Calu3 (cell line): ENCODE measurements around the gene AKAP13. TPM values are rescaled to one million over a fixed set of nuclear protein-coding genes. Genes with fewer than 3 reads are reported as not detected.
"Not testable (repeated sequence)": the region's sequence is repeated elsewhere in the genome, so short reads cannot be mapped to it uniquely, and the experiment has no call there.

Experiments
- BruUV-seq: library from RNA; stranded (reverse); fragments of 400-500 nt; replicated peaks from 2 replicates; lab custom pipeline; 2021; lab: Mats Ljungman, UMichigan
- CTCF ChIA-PET: fragments of 300-600 bp; sonication (Branson Sonifier 250); formaldehyde crosslinking; loops from one replicate; lab custom pipeline; 2022; ENCODE audit warnings: antibody characterized with exemption; lab: Charles Lee
- DNase-seq: peaks from one replicate; pipeline ENCODE4 v3.0.0; 2022
- H3K27ac Mint-ChIP-seq: one replicate; pipeline ENCODE4 v1.8.0; 2022; ENCODE audit warnings: mixed read lengths; ENCODE audit not compliant: unreplicated experiment
- H3K27me3 Mint-ChIP-seq: one replicate; pipeline ENCODE4 v1.8.0; 2022; ENCODE audit warnings: mixed read lengths; ENCODE audit not compliant: unreplicated experiment
- H3K36me3 Mint-ChIP-seq: one replicate; pipeline ENCODE4 v1.8.0; 2022; ENCODE audit warnings: mild to moderate bottlenecking, moderate library complexity, mixed read lengths; ENCODE audit not compliant: insufficient read depth, unreplicated experiment
- H3K4me1 Mint-ChIP-seq: one replicate; pipeline ENCODE4 v1.8.0; 2022; ENCODE audit warnings: mild to moderate bottlenecking, low read depth, mixed read lengths; ENCODE audit not compliant: unreplicated experiment
- H3K4me3 Mint-ChIP-seq: one replicate; pipeline ENCODE4 v1.8.0; 2022; ENCODE audit warnings: mild to moderate bottlenecking, low read depth, moderate library complexity, mixed read lengths; ENCODE audit not compliant: unreplicated experiment
- H3K9me3 Mint-ChIP-seq: one replicate; pipeline ENCODE4 v1.8.0; 2022; ENCODE audit warnings: low read depth, mixed read lengths; ENCODE audit not compliant: unreplicated experiment
- intact Hi-C: fragments of 100-400 bp; cut with micrococcal nuclease; formaldehyde crosslinking; loops from one replicate; pipeline ENCODE4 v1.10.0; 2022; ENCODE audit not compliant: unreplicated experiment
- total RNA-seq: library from RNA; stranded (reverse); gene quantifications from 2 replicates; pipeline ENCODE4 v1.2.3, GENCODE V29; 2022
- TF ChIP-seq, protein P1 (sequence below): fragments of 200-600 bp; IDR thresholded peaks from one replicate; pipeline ENCODE4 v1.8.0; 2022; ENCODE audit warnings: antibody characterized with exemption; ENCODE audit not compliant: unreplicated experiment

The AKAP13 gene
- total RNA-seq, 1 experiment from 2014 or later, result 145 TPM

DNA sequence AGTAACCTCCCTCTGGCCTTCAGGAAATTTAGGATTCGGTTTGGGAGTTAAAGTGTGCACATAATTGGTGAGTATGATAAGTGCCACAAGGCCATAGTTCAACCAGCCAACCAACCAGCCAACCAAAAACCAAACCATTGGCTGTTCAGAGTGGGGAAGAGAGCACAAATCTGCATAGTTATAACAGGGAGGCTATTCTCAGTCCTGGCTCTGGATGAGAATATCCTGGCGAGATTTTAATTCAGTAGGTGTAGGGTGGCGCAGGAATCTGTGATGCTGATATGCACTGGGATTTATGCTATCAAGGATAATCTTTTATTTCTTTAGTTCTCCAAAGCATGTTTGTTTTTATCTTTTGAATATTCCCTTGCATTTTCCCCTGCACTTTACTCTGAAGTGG lies 49.1 kb downstream of the AKAP13 start:
- Mint-ChIP-seq H3K4me3 (no peak overlapping the region), H3K27me3 (no peaks in the 10 kb centered on the region), H3K4me1 (peaks cover 33% of the 10 kb centered on the region), H3K9me3 (no peaks in the 10 kb centered on the region), H3K36me3 (peaks cover 14% of the 10 kb centered on the region), H3K27ac (no peak overlapping the region)
- TF ChIP-seq, protein P1, sequence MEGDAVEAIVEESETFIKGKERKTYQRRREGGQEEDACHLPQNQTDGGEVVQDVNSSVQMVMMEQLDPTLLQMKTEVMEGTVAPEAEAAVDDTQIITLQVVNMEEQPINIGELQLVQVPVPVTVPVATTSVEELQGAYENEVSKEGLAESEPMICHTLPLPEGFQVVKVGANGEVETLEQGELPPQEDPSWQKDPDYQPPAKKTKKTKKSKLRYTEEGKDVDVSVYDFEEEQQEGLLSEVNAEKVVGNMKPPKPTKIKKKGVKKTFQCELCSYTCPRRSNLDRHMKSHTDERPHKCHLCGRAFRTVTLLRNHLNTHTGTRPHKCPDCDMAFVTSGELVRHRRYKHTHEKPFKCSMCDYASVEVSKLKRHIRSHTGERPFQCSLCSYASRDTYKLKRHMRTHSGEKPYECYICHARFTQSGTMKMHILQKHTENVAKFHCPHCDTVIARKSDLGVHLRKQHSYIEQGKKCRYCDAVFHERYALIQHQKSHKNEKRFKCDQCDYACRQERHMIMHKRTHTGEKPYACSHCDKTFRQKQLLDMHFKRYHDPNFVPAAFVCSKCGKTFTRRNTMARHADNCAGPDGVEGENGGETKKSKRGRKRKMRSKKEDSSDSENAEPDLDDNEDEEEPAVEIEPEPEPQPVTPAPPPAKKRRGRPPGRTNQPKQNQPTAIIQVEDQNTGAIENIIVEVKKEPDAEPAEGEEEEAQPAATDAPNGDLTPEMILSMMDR, result no peak
- no peak for DNase-seq
- intact Hi-C loops, result no loop called here
- BruUV-seq, result no TSS peak
- CTCF ChIA-PET, result no interaction called here

DNA sequence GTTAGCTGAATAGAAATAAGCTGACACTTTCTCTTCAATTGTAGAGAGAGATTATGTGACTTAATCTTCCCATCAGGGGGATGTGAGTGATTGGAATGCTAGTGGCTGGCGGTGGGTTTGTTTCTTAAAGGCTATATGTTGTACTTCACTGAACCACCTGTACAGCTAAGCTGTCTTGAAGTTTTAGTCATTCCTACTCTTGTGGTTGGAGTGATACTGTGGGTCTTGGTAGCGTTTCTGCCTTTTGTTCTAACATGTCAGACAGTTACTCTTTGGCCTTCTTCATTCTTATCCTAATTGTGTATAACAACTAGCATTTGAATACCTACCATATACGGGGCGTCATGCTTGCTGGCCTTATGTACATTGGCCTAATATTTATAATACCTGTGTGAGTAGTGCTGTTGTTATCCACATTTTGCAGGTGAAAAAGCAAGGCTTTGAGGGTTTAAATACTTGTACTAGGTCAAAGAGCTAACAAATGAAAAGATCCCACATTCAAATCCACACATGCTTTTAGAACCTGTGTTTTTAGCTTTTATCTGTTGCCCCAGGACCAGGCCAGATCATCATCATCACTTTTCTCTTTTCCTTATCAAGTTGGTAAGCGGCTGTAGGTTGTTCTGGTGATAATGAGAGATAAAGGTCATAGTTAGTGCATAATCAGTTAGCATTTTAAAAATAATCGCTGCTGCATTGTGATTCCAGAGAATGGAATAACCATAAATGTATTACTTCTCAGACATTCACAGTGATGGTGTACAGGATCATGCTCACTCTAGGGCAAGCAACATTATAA lies 50.2 kb downstream of the AKAP13 start:
- CTCF ChIA-PET, result no interaction called here
- H3K4me1 Mint-ChIP-seq, result peaks cover 33% of the 10 kb centered on the region

DNA sequence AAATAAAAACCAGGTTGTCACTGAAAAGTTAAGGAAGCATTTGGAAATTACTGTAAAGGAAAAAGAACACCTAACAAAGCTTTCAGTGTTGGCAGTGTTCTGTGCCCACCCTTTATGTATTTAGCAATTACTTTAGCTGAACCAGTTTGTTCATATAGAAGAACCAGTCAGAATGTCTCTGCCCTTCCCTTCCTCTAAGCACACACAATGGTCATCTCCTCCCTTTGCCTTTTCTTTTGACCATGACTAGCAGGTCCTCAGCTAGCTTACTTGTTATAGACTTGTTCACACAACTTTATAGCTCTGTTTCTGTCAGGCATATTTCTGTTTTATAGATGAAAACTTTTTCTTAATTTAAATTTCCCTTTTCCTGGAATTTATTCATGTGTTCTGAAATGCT lies 59.6 kb downstream of the AKAP13 start:
- DNase-seq, result no peak
- H3K36me3 Mint-ChIP-seq, result peaks cover 5% of the 10 kb centered on the region
- peaks cover 35% of the 10 kb centered on the region for H3K4me1 Mint-ChIP-seq
- intact Hi-C loops, result no loop called here
- no peaks in the 10 kb centered on the region for H3K27me3 Mint-ChIP-seq
- no peaks in the 10 kb centered on the region for H3K9me3 Mint-ChIP-seq
- TF ChIP-seq, protein P1, result no peak
- H3K27ac Mint-ChIP-seq, result no peak overlapping the region
- BruUV-seq, result no TSS peak
- no peak overlapping the region for H3K4me3 Mint-ChIP-seq
- CTCF ChIA-PET, result interaction anchor here (1.0 kb wide), 1 partner anchor 26 kb away, joined by 3 read pairs; no protein-coding TSS in a partner anchor

More for the DNA sequence above, 50.2 kb downstream of the AKAP13 start:
- no peaks in the 10 kb centered on the region for H3K9me3 Mint-ChIP-seq
- intact Hi-C loops, result no loop called here
- H3K36me3 Mint-ChIP-seq, result peaks cover 14% of the 10 kb centered on the region
- no peak overlapping the region for H3K4me3 Mint-ChIP-seq
- no peak for DNase-seq
- TF ChIP-seq, protein P1, result no peak
- no TSS peak for BruUV-seq
- H3K27ac Mint-ChIP-seq, result no peak overlapping the region
- H3K27me3 Mint-ChIP-seq, result no peaks in the 10 kb centered on the region

DNA sequence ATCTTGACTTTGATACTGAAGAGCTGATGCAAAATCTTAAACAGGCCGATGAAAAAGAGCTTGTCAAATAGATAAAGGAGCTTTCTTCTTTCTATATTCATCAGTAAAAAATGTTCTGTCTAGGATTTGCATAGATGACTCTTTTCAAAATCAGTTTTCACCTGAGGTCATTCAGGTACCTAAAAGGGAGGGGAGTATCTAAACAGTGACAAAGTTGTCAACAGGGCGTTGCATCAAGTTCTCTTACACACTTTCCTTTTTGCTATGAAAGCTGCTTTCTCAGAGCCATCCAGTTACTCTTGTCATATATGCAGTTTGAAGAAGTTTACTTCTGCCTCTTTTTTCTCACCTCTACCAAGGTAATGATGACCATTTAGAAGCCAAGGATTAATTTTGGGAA lies 60.0 kb downstream of the AKAP13 start:
- no peak for DNase-seq
- H3K9me3 Mint-ChIP-seq, result no peaks in the 10 kb centered on the region
- H3K36me3 Mint-ChIP-seq, result peaks cover 5% of the 10 kb centered on the region
- no peaks in the 10 kb centered on the region for H3K27me3 Mint-ChIP-seq
- BruUV-seq, result no TSS peak
- no peak overlapping the region for H3K4me3 Mint-ChIP-seq
- CTCF ChIA-PET, result interaction anchor here (1.0 kb wide), 1 partner anchor 26 kb away, joined by 3 read pairs; no protein-coding TSS in a partner anchor
- no peak overlapping the region for H3K27ac Mint-ChIP-seq
- intact Hi-C loops, result no loop called here
- H3K4me1 Mint-ChIP-seq, result peaks cover 40% of the 10 kb centered on the region
- TF ChIP-seq, protein P1, result no peak

DNA sequence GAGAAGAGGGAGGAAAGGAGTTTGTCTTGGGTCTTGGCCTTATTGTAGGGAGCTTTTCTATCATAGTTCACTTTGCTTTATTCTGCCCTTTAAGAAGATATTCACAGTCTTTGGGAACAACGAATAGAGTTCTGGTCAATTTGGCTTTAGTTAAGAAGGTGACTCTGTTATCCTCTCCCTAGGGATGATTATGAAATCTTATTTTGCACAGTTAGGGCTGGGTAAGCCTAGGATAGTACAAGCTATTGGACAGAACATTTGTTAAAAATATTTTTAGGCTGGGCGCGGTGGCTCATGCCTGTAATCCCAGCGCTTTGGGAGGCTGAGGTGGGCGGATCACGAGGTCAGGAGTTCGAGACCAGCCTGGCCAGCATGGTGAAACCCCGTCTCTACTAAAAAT lies 61.5 kb downstream of the AKAP13 start:
- H3K36me3 Mint-ChIP-seq, intact Hi-C loops, H3K4me3 Mint-ChIP-seq, H3K9me3 Mint-ChIP-seq, CTCF ChIA-PET, DNase-seq, H3K27ac Mint-ChIP-seq, H3K27me3 Mint-ChIP-seq, BruUV-seq: not testable (repeated sequence)
- peaks cover 49% of the 10 kb centered on the region for H3K4me1 Mint-ChIP-seq
